RWPE2 (cell line): ENCODE data around the gene GPC5.

Experiments
- ATAC-seq: fragments of 200-7000 bp; cut with Tn5 transposase; 3 replicates; pipeline ENCODE4 v1.9.1; 2021; ENCODE audit warnings: low read depth
- DNase-seq: peaks from one replicate; pipeline ENCODE4 v3.0.0-alpha.2; 2020; ENCODE audit warnings: low spot score
- H3K27ac ChIP-seq: fragments of 450-650 bp; 2 replicates; pipeline ENCODE4 v1.5.1; 2017; ENCODE audit warnings: mild to moderate bottlenecking; ENCODE audit not compliant: poor library complexity, severe bottlenecking
- H3K27me3 ChIP-seq: fragments of 250-450 bp; sonication (Bioruptor Pico); 2 replicates; pipeline ENCODE4 v1.5.1; 2021; ENCODE audit warnings: mild to moderate bottlenecking, moderate library complexity; ENCODE audit not compliant: insufficient read depth, poor library complexity, severe bottlenecking
- H3K36me3 ChIP-seq: fragments of 250-450 bp; sonication (Bioruptor Pico); 2 replicates; pipeline ENCODE4 v1.5.1; 2020; ENCODE audit warnings: low read depth, mild to moderate bottlenecking, moderate library complexity
- H3K4me1 ChIP-seq: fragments of 250-450 bp; sonication (Bioruptor Pico); 2 replicates; pipeline ENCODE4 v1.5.1; 2021; ENCODE audit warnings: mild to moderate bottlenecking, moderate library complexity; ENCODE audit not compliant: insufficient read depth, poor library complexity, severe bottlenecking
- H3K4me3 ChIP-seq: fragments of 250-450 bp; sonication (Bioruptor Pico); 2 replicates; pipeline ENCODE4 v1.5.1; 2021; ENCODE audit warnings: mild to moderate bottlenecking, moderate library complexity; ENCODE audit not compliant: severe bottlenecking
- H3K9me3 ChIP-seq: fragments of 250-450 bp; sonication (Bioruptor Pico); 2 replicates; pipeline ENCODE4 v1.5.1; 2021; ENCODE audit warnings: mild to moderate bottlenecking, moderate library complexity; ENCODE audit not compliant: severe bottlenecking
- TF ChIP-seq, protein P1 (sequence below): fragments of 450-650 bp; IDR thresholded peaks from one replicate; pipeline ENCODE4 v1.5.1; 2017; ENCODE audit warnings: mild to moderate bottlenecking, moderate library complexity; ENCODE audit not compliant: poor library complexity, severe bottlenecking

Gene GPC5

DNA sequence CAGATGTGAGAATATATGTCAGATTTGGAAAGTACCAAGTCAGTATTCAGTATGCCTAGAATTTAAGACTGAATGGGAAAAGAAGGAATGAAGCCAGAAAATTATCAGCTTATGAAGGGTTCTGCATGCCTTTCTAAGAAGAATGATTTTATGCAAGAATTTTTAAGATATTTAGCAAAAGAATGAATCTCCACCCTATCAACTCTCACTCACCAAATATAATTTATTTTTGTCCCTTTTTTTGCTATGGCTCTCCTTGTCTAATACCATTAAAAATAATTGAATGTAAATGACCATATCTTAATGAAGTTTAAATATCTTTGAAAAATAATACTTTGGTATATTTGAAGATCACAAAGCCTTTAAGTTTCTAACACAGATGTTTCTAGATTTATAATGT lies 1215.5 kb downstream of the GPC5 start:
- TF ChIP-seq, protein P1, sequence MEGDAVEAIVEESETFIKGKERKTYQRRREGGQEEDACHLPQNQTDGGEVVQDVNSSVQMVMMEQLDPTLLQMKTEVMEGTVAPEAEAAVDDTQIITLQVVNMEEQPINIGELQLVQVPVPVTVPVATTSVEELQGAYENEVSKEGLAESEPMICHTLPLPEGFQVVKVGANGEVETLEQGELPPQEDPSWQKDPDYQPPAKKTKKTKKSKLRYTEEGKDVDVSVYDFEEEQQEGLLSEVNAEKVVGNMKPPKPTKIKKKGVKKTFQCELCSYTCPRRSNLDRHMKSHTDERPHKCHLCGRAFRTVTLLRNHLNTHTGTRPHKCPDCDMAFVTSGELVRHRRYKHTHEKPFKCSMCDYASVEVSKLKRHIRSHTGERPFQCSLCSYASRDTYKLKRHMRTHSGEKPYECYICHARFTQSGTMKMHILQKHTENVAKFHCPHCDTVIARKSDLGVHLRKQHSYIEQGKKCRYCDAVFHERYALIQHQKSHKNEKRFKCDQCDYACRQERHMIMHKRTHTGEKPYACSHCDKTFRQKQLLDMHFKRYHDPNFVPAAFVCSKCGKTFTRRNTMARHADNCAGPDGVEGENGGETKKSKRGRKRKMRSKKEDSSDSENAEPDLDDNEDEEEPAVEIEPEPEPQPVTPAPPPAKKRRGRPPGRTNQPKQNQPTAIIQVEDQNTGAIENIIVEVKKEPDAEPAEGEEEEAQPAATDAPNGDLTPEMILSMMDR, result no peak
- Histone ChIP-seq H3K9me3 (no peaks in the 10 kb centered on the region), H3K4me3 (no peak overlapping the region), H3K36me3 (no peaks in the 10 kb centered on the region), H3K27me3 (peaks cover 4% of the 10 kb centered on the region), H3K27ac (no peak overlapping the region), H3K4me1 (no peaks in the 10 kb centered on the region)
- DNase-seq (no peak), ATAC-seq (no peak)

DNA sequence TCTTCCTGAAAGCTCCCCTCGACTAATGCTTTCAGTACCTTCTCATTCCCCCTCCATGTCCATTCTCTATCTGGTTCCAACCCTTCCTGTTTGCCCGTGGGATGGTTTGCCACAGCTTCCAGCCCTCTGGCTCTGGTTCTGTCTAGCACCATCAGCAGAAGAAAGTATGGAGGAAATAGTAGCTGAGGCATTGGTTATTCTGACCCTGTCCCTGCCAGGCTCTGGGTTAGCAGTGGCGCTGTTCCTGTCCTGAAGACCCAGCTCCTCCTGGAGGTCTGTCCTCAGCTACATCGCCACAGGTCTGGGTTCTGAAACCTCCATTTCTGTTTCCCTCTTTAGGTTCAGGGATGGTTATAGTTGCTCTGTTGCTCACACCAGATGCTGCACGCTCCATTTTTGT lies 1223.6 kb downstream of the GPC5 start:
- Histone ChIP-seq H3K36me3 (no peaks in the 10 kb centered on the region), H3K27ac (no peak overlapping the region), H3K4me3 (no peak overlapping the region), H3K27me3 (no peaks in the 10 kb centered on the region), H3K9me3 (peaks cover 2% of the 10 kb centered on the region), H3K4me1 (no peaks in the 10 kb centered on the region)
- TF ChIP-seq, protein P1, result no peak
- ATAC-seq, result no peak
- DNase-seq, result no peak

DNA sequence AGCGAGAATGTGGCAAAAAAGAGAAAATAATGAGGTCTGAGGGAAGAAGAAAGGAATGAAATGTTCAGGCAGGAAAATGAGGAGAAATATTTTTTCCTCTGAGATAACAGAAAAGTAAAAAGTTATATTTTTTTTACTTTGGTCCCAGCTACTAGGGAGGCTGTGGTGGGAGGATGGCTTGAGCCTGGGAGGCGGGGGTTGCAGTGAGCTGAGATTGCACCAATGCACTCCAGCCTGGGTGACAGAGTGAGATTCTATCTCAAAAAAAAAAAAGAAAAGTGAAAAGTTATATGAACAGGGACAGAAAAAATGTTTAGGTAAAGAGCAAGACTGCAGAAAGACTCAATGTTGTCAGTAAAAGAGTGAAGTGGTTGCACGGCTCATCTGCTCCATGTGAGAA lies 1224.5 kb downstream of the GPC5 start:
- no peak overlapping the region for H3K4me3 ChIP-seq
- ATAC-seq, result no peak
- DNase-seq, result no peak
- no peaks in the 10 kb centered on the region for H3K36me3 ChIP-seq
- H3K4me1 ChIP-seq, result no peaks in the 10 kb centered on the region
- H3K27me3 ChIP-seq, result no peaks in the 10 kb centered on the region
- H3K27ac ChIP-seq, result no peak overlapping the region
- H3K9me3 ChIP-seq, result peaks cover 2% of the 10 kb centered on the region
- TF ChIP-seq, protein P1, result no peak

DNA sequence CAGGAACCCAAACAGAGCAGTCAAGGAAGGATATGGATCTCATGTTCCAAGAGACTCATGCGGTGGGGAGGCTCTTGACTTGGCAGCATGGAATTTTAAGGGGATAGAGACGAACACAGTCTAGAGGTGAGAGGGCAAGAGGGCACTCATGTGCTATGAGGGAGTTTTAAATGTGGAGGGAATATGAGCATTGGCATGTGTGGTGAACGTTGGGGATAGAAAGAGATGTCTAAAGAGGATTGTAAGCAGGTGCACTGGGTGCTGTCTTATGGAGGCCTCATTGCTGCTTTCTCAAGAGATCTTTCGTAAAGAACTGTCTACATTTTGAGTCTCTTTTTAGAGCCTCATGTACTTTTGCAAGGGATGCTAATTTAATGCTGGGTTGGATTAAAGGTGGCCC lies 1227.9 kb downstream of the GPC5 start:
- Histone ChIP-seq H3K36me3 (no peaks in the 10 kb centered on the region), H3K4me3 (no peak overlapping the region), H3K27ac (no peak overlapping the region), H3K9me3 (peaks cover 2% of the 10 kb centered on the region), H3K4me1 (no peaks in the 10 kb centered on the region), H3K27me3 (peaks cover 4% of the 10 kb centered on the region)
- TF ChIP-seq, protein P1, result no peak
- ATAC-seq (no peak), DNase-seq (no peak)

DNA sequence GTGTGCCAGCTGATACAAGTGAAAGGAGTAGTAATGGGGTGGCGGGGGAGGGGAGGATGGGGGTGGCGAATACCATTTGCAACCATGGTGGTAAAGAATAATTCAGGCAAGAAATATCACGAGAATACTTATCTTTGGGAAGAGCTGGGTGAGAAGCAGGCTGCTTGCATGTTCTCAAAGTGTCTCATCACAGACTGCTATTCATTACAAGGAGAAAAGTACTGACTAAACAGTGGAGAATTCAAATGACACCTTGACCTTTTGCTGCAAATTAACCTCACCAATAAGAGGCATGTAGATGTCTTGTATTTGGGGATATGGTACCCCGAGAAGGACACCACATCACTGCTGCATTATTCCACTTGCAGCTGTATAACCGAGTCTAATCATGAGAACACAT lies 1242.5 kb downstream of the GPC5 start:
- Histone ChIP-seq H3K27ac (no peak overlapping the region), H3K4me1 (no peaks in the 10 kb centered on the region), H3K27me3 (no peaks in the 10 kb centered on the region), H3K36me3 (no peaks in the 10 kb centered on the region), H3K9me3 (no peaks in the 10 kb centered on the region), H3K4me3 (no peak overlapping the region)
- ATAC-seq (no peak), DNase-seq (no peak)
- TF ChIP-seq, protein P1, result no peak
